Heart left ventricle (tissue), 13 donors: ENCODE data around the gene UGT1A6.

Source experiments
- POLR2A ChIP-seq, 2 donors: fragments of 450-650 bp; IDR thresholded peaks; one replicate each; pipeline ENCODE4 v1.6.1; 2017; ENCODE audit warnings: antibody characterized with exemption in 2 of 2, mild to moderate bottlenecking in 2 of 2, moderate library complexity in 2 of 2
- TF ChIP-seq, protein P1 (sequence below), 12 donors: fragments of 200-600 bp; sonication (generic) in 4 of 12; IDR thresholded peaks; one replicate each; pipeline versions ENCODE4 v1.5.0 to v1.8.0; 2018 to 2022; ENCODE audit warnings: antibody characterized with exemption in 12 of 12, mild to moderate bottlenecking in 5 of 12
- donor health status: ischemic (EF 13 %, LVEDD 7.1; RV severe dilation, severe dysfunction).
- donor health status: DM: no; HTN: yes; CAD: no.
- donor health status: DM: no; HTN: no; CAD: no.
- donor health status: ischemic (EF 25% LVEDD 6.9; RV normal size, moderate dysfunction).
- donor health status: ischemic (EF 25% LVEDD 5.7; RV mildly dilated, moderate dysfunction).
- donor health status: ischemic (EF 35%, LVEDD 5.7; RV mildly dilated, moderate dysfunction).
- donor health status: nonischemic (EF 11% LVEDD 7.7; RV severe dilation, severe dysfunction).
- donor health status: DM: yes; HTN: yes; CAD: no.
- donor health status: PGD.
- donor health status: ischemic (EF 29% LVEDD 5.4; RV normal size, mild dysfunction).
- donor health status: nonischemic (EF 23%, LVEDD 6.1; RV moderate dilation, normal function).

DNA sequence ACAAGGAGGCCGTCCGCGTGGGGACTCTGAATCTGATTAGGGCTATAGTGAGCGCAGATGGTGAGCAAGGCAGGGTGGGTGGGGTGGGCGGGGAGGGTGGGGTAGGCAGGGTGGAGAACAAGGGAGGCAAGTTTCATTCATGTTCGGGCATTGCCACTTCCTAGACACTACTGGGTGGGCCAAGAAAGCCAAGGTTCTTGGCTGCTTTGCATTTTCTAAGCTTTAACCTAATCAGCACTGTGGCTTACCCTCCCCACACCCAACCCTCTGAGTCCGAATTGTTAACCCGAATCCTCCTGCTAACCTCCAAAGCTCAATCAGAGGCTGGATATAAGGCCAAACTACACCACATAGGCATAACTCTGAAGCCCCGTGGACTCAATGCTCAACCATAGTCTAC is 103.6 kb downstream of the UGT1A6 start:
- TF ChIP-seq, protein P1, sequence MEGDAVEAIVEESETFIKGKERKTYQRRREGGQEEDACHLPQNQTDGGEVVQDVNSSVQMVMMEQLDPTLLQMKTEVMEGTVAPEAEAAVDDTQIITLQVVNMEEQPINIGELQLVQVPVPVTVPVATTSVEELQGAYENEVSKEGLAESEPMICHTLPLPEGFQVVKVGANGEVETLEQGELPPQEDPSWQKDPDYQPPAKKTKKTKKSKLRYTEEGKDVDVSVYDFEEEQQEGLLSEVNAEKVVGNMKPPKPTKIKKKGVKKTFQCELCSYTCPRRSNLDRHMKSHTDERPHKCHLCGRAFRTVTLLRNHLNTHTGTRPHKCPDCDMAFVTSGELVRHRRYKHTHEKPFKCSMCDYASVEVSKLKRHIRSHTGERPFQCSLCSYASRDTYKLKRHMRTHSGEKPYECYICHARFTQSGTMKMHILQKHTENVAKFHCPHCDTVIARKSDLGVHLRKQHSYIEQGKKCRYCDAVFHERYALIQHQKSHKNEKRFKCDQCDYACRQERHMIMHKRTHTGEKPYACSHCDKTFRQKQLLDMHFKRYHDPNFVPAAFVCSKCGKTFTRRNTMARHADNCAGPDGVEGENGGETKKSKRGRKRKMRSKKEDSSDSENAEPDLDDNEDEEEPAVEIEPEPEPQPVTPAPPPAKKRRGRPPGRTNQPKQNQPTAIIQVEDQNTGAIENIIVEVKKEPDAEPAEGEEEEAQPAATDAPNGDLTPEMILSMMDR (IDR thresholded peaks at IDR 0.05), result no peak
- no peak for TF ChIP-seq POLR2A (IDR thresholded peaks at IDR 0.05)
